Hepatocyte (in vitro differentiated cells): ENCODE data around the gene SLFN12.

Experiments
- EZH2 ChIP-seq: fragments of 200-600 bp; sonication (generic); IDR thresholded peaks from 2 replicates; pipeline ENCODE4 v1.6.1; 2016; ENCODE audit warnings: antibody characterized with exemption, mild to moderate bottlenecking, borderline replicate concordance
- TF ChIP-seq, protein P1 (sequence below): fragments of 200-600 bp; sonication (generic); IDR thresholded peaks from 2 replicates; pipeline ENCODE4 v1.5.1; 2016; ENCODE audit warnings: antibody characterized with exemption, mild to moderate bottlenecking; ENCODE audit not compliant: poor library complexity

GRCh38 chr17:35447499-35447898, 15.2 kb upstream of the SLFN12 start:
- TF ChIP-seq, protein P1, sequence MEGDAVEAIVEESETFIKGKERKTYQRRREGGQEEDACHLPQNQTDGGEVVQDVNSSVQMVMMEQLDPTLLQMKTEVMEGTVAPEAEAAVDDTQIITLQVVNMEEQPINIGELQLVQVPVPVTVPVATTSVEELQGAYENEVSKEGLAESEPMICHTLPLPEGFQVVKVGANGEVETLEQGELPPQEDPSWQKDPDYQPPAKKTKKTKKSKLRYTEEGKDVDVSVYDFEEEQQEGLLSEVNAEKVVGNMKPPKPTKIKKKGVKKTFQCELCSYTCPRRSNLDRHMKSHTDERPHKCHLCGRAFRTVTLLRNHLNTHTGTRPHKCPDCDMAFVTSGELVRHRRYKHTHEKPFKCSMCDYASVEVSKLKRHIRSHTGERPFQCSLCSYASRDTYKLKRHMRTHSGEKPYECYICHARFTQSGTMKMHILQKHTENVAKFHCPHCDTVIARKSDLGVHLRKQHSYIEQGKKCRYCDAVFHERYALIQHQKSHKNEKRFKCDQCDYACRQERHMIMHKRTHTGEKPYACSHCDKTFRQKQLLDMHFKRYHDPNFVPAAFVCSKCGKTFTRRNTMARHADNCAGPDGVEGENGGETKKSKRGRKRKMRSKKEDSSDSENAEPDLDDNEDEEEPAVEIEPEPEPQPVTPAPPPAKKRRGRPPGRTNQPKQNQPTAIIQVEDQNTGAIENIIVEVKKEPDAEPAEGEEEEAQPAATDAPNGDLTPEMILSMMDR, result no peak
- no peak for TF ChIP-seq EZH2
